C4-2B (cell line): ENCODE data around the gene VEPH1.

ENCODE experiments used
- H3K27ac ChIP-seq: fragments of 450-650 bp; 2 replicates; pipeline ENCODE4 v1.5.1; 2017
- CTCF ChIP-seq: fragments of 450-650 bp; conservative IDR thresholded peaks from 2 replicates; pipeline ENCODE4 v1.5.1; 2017; ENCODE audit warnings: mild to moderate bottlenecking
- ZFX ChIP-seq: fragments of 450-650 bp; IDR thresholded peaks from 2 replicates; pipeline ENCODE4 v1.6.1; 2017

VEPH1 gene

GRCh38 chr3:157541506-157542236 is 38.5 kb upstream of the VEPH1 start:
- H3K27ac ChIP-seq: peak overlapping the region; percentile 58; the same call in 1 of the 2 replicates
- TF ChIP-seq CTCF (no peak), ZFX (no peak)

GRCh38 chr3:157540656-157541055 is 37.4 kb upstream of the VEPH1 start:
- H3K27ac ChIP-seq: peak overlapping the region; percentile 58; the same call in 1 of the 2 replicates
- no peak for TF ChIP-seq CTCF

GRCh38 chr3:157535667-157536066 is 32.5 kb upstream of the VEPH1 start:
- no peak overlapping the region for H3K27ac ChIP-seq
- TF ChIP-seq ZFX: no peak
- TF ChIP-seq CTCF: no peak

GRCh38 chr3:157534725-157535161 is 31.5 kb upstream of the VEPH1 start:
- H3K27ac ChIP-seq: no peak overlapping the region

GRCh38 chr3:157533298-157534070 is 30.3 kb upstream of the VEPH1 start:
- no peak overlapping the region for H3K27ac ChIP-seq
- TF ChIP-seq ZFX: no peak
- no peak for TF ChIP-seq CTCF

More at GRCh38 chr3:157534725-157535161, 31.5 kb upstream of the VEPH1 start:
- TF ChIP-seq CTCF (peak; percentile 1; the same call in 1 of the 2 replicates), ZFX (no peak)

GRCh38 chr3:157532529-157533297 is 29.5 kb upstream of the VEPH1 start:
- TF ChIP-seq ZFX (no peak), CTCF (peak; percentile 96)
- no peak overlapping the region for H3K27ac ChIP-seq
